Measurements from ENCODE around the gene CNIH4.

The CNIH4 gene

DNA sequence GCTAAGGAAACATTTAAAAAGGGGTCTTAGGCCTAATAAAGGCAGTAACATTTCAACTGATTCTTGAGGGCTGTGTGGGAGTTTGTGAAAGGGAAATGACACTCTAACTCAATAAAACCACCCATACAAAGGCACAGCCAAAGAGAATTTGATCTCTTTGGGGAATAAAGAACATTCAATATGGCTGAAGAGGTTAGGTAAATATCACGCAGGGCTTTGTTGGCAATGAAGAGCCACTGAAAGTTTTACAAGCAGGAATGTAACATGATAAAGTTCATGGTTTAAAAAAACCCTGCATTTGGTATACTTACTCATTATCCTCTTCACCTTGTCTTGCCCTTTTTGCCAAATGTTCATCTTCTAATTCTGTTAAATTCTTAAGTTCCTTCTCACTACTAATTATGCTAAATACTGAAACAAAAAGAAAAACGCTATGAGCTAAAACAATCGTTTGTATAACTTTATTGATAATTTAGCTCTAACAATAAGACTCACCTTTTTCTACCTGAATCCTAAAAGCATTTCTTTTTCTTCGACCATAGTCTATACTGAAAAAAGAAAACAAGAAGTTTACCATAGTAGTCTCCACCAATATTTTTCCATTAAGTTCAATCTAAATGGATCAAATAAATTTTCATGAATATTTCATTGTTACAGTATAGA, 39.2 kb upstream of the CNIH4 start:
- no peaks in the 10 kb centered on the region for H3K4me1 ChIP-seq (ENCODE audit: control insufficient read depth in 2 of 2, insufficient read depth in 1 of 2, low read depth in 1 of 2, low read length in 2 of 2)
- no peak overlapping the region for H2AK5ac ChIP-seq (ENCODE audit: low read depth, low read length)
- no peak overlapping the region for H2BK12ac ChIP-seq (ENCODE audit: low read length)
- no peak overlapping the region for H4K91ac ChIP-seq (ENCODE audit: low read depth, low read length, poor library complexity)
- H2AFZ ChIP-seq (ENCODE audit: low read length), result no peak overlapping the region
- DNase-seq (ENCODE audit: low spot score), result no peak
- H3K27me3 ChIP-seq (ENCODE audit: control insufficient read depth in 3 of 3, insufficient read depth in 3 of 3, low read depth in 1 of 3, low read length in 3 of 3), result no peaks in the 10 kb centered on the region
- H3K4ac ChIP-seq (ENCODE audit: low read length), result no peak overlapping the region
- no peaks in the 10 kb centered on the region for H3K9me3 ChIP-seq (replicated peaks in 1 of 2; ENCODE audit: control insufficient read depth in 2 of 2, insufficient read depth in 1 of 2, low read depth in 1 of 2, low read length in 2 of 2)
- no peak overlapping the region for H3K23ac ChIP-seq (ENCODE audit: low read depth, low read length, poor library complexity)
- H3K79me1 ChIP-seq (ENCODE audit: low read depth, low read length), result no peaks in the 10 kb centered on the region
- H3K14ac ChIP-seq (ENCODE audit: low read length), result no peak overlapping the region
- peaks cover 2 to 59% of the 10 kb centered on the region in 2 donors for H3K36me3 ChIP-seq (replicated peaks in 1 of 2; ENCODE audit: control insufficient read depth in 2 of 2, insufficient read depth in 2 of 2, low read length in 2 of 2)
- no peak overlapping the region for H4K8ac ChIP-seq (ENCODE audit: low read depth, low read length)
- H2BK120ac ChIP-seq (ENCODE audit: low read depth, low read length), result no peak overlapping the region
- no peak overlapping the region for H3K18ac ChIP-seq (ENCODE audit: low read length)
- H3K4me2 ChIP-seq (ENCODE audit: insufficient read depth, low read length, poor library complexity, severe bottlenecking), result no peak overlapping the region
- H3K9ac ChIP-seq (ENCODE audit: low read depth, low read length, poor library complexity), result no peak overlapping the region
- no peak overlapping the region for H3K27ac ChIP-seq (replicated peaks; ENCODE audit: low read length)
- no CpG with 5 or more reads among the region's 4 CpGs for WGBS, 2 donors (ENCODE audit: extremely low coverage in 2 of 2, insufficient read length in 2 of 2, insufficient replicate concordance in 1 of 2)
- no peak overlapping the region for H3K4me3 ChIP-seq (ENCODE audit: low read length in 2 of 2)
- no peak overlapping the region for H2BK15ac ChIP-seq (ENCODE audit: low read length)
- no peak overlapping the region for H2BK5ac ChIP-seq (ENCODE audit: low read length)

DNA sequence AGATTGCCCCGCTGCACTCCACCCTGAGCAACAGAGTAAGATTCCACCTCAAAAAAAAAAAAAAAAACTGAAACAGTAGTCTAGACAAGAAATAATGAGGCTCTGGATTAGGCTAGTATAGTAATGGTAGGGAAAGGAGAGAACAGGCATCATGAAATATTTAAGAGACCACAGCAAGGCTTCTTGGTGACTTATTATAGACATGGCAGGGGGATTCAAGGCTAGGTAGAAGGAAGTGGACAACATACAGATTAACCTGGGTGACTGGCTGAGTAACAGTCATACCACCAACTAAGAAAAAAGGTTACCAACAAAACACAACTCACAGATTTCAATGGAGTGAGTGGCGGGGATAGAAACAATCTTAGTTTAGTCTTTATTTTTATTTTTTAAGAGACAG, 35.0 kb upstream of the CNIH4 start:
- no peak overlapping the region for H2BK120ac ChIP-seq (ENCODE audit: low read depth, low read length)
- no peak overlapping the region for H2AK5ac ChIP-seq (ENCODE audit: low read depth, low read length)
- H2AFZ ChIP-seq (ENCODE audit: low read length), result no peak overlapping the region
- H3K36me3 ChIP-seq (replicated peaks in 1 of 2; ENCODE audit: control insufficient read depth in 2 of 2, insufficient read depth in 2 of 2, low read length in 2 of 2), result peaks cover 0 to 39% of the 10 kb centered on the region in 2 donors
- H3K4me1 ChIP-seq (ENCODE audit: control insufficient read depth in 2 of 2, insufficient read depth in 1 of 2, low read depth in 1 of 2, low read length in 2 of 2), result no peaks in the 10 kb centered on the region
- H4K91ac ChIP-seq (ENCODE audit: low read depth, low read length, poor library complexity), result no peak overlapping the region
- no peak overlapping the region for H3K27ac ChIP-seq (replicated peaks; ENCODE audit: low read length)
- H3K4me3 ChIP-seq (ENCODE audit: low read length in 2 of 2), result no peak overlapping the region
- H2BK12ac ChIP-seq (ENCODE audit: low read length), result no peak overlapping the region
- H3K14ac ChIP-seq (ENCODE audit: low read length), result no peak overlapping the region
- H3K27me3 ChIP-seq (ENCODE audit: control insufficient read depth in 3 of 3, insufficient read depth in 3 of 3, low read depth in 1 of 3, low read length in 3 of 3), result no peaks in the 10 kb centered on the region
- no peak for DNase-seq (ENCODE audit: low spot score)
- H3K9ac ChIP-seq (ENCODE audit: low read depth, low read length, poor library complexity), result no peak overlapping the region
- H3K18ac ChIP-seq (ENCODE audit: low read length), result no peak overlapping the region
- no peak overlapping the region for H3K4me2 ChIP-seq (ENCODE audit: insufficient read depth, low read length, poor library complexity, severe bottlenecking)
- H3K23ac ChIP-seq (ENCODE audit: low read depth, low read length, poor library complexity), result no peak overlapping the region
- H2BK15ac ChIP-seq (ENCODE audit: low read length), result no peak overlapping the region
- H3K4ac ChIP-seq (ENCODE audit: low read length), result no peak overlapping the region
- no peaks in the 10 kb centered on the region for H3K79me1 ChIP-seq (ENCODE audit: low read depth, low read length)
- H3K9me3 ChIP-seq (replicated peaks in 1 of 2; ENCODE audit: control insufficient read depth in 2 of 2, insufficient read depth in 1 of 2, low read depth in 1 of 2, low read length in 2 of 2), result no peaks in the 10 kb centered on the region
- no CpG with 5 or more reads among the region's 2 CpGs for WGBS, 2 donors (ENCODE audit: extremely low coverage in 2 of 2, insufficient read length in 2 of 2, insufficient replicate concordance in 1 of 2)
- H2BK5ac ChIP-seq (ENCODE audit: low read length), result no peak overlapping the region
- H4K8ac ChIP-seq (ENCODE audit: low read depth, low read length), result no peak overlapping the region

DNA sequence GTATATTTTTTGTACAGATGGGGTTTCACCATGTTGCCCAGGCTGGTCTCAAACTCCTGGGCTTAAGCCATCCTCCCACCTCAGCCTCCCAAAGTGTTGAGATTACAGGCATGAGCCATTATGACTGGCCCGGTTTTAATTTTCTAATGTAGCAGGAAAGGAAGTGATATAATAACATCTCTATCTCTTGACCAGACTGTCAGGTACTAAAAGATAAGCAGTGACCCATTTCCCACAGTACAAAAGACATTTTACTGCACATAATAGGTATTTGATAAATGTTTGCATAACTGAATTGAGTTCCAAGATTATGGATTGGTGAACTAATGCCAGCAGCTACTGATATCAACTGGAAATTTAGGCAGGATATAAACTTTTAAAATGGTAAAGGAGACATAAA, 30.7 kb upstream of the CNIH4 start:
- peaks cover 4% of the 10 kb centered on the region for H3K79me1 ChIP-seq (ENCODE audit: low read depth, low read length)
- H3K4me1 ChIP-seq (ENCODE audit: control insufficient read depth in 2 of 2, insufficient read depth in 1 of 2, low read depth in 1 of 2, low read length in 2 of 2), result no peaks in the 10 kb centered on the region
- no peak overlapping the region for H2BK15ac ChIP-seq (ENCODE audit: low read length)
- H3K4me2 ChIP-seq (ENCODE audit: insufficient read depth, low read length, poor library complexity, severe bottlenecking), result no peak overlapping the region
- H3K9me3 ChIP-seq (replicated peaks in 1 of 2; ENCODE audit: control insufficient read depth in 2 of 2, insufficient read depth in 1 of 2, low read depth in 1 of 2, low read length in 2 of 2), result no peaks in the 10 kb centered on the region
- H4K8ac ChIP-seq (ENCODE audit: low read depth, low read length), result no peak overlapping the region
- H2BK5ac ChIP-seq (ENCODE audit: low read length), result no peak overlapping the region
- H3K4me3 ChIP-seq (ENCODE audit: low read length in 2 of 2), result no peak overlapping the region
- H2AK5ac ChIP-seq (ENCODE audit: low read depth, low read length), result no peak overlapping the region
- H3K36me3 ChIP-seq (replicated peaks in 1 of 2; ENCODE audit: control insufficient read depth in 2 of 2, insufficient read depth in 2 of 2, low read length in 2 of 2), result peaks cover 0 to 38% of the 10 kb centered on the region in 2 donors
- no peak overlapping the region for H2BK12ac ChIP-seq (ENCODE audit: low read length)
- H3K14ac ChIP-seq (ENCODE audit: low read length), result no peak overlapping the region
- no peaks in the 10 kb centered on the region for H3K27me3 ChIP-seq (ENCODE audit: control insufficient read depth in 3 of 3, insufficient read depth in 3 of 3, low read depth in 1 of 3, low read length in 3 of 3)
- H4K91ac ChIP-seq (ENCODE audit: low read depth, low read length, poor library complexity), result no peak overlapping the region
- no peak overlapping the region for H3K23ac ChIP-seq (ENCODE audit: low read depth, low read length, poor library complexity)
- no peak overlapping the region for H2BK120ac ChIP-seq (ENCODE audit: low read depth, low read length)
- no peak overlapping the region for H3K4ac ChIP-seq (ENCODE audit: low read length)
- no CpG with 5 or more reads among the region's 1 CpG for WGBS, 2 donors (ENCODE audit: extremely low coverage in 2 of 2, insufficient read length in 2 of 2, insufficient replicate concordance in 1 of 2)
- H3K9ac ChIP-seq (ENCODE audit: low read depth, low read length, poor library complexity), result no peak overlapping the region
- H3K27ac ChIP-seq (replicated peaks; ENCODE audit: low read length), result no peak overlapping the region
- no peak for DNase-seq (ENCODE audit: low spot score)
- H2AFZ ChIP-seq (ENCODE audit: low read length), result no peak overlapping the region
- no peak overlapping the region for H3K18ac ChIP-seq (ENCODE audit: low read length)

DNA sequence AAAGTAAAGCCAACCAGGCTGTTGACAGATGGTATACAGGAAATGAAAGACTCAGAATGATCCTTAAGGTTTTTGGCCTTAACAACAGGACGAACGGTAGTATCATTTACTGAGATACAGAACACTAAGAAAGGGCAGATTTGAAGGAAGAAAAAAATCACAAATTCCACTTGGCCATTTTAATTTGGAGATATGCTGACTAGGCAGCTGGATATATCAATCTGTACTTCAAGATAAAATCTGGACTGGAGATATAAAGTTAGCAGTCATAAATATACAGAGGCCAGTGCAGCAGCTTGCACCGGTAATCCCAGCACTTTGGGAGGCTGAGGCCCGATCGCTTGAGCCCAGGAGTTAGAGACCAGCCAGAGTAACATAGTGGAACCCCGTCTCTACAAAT, 28.0 kb upstream of the CNIH4 start:
- H2BK12ac ChIP-seq (ENCODE audit: low read length), result no peak overlapping the region
- no peak overlapping the region for H3K14ac ChIP-seq (ENCODE audit: low read length)
- no CpG with 5 or more reads among the region's 6 CpGs for WGBS, 2 donors (ENCODE audit: extremely low coverage in 2 of 2, insufficient read length in 2 of 2, insufficient replicate concordance in 1 of 2)
- no peak overlapping the region for H3K27ac ChIP-seq (replicated peaks; ENCODE audit: low read length)
- peaks cover 4% of the 10 kb centered on the region for H3K79me1 ChIP-seq (ENCODE audit: low read depth, low read length)
- no peak overlapping the region for H2BK15ac ChIP-seq (ENCODE audit: low read length)
- no peak overlapping the region for H3K4me2 ChIP-seq (ENCODE audit: insufficient read depth, low read length, poor library complexity, severe bottlenecking)
- H2BK120ac ChIP-seq (ENCODE audit: low read depth, low read length), result no peak overlapping the region
- H3K4me1 ChIP-seq (ENCODE audit: control insufficient read depth in 2 of 2, insufficient read depth in 1 of 2, low read depth in 1 of 2, low read length in 2 of 2), result no peaks in the 10 kb centered on the region
- no peaks in the 10 kb centered on the region for H3K9me3 ChIP-seq (replicated peaks in 1 of 2; ENCODE audit: control insufficient read depth in 2 of 2, insufficient read depth in 1 of 2, low read depth in 1 of 2, low read length in 2 of 2)
- peaks cover 0 to 29% of the 10 kb centered on the region in 2 donors for H3K36me3 ChIP-seq (replicated peaks in 1 of 2; ENCODE audit: control insufficient read depth in 2 of 2, insufficient read depth in 2 of 2, low read length in 2 of 2)
- no peak overlapping the region for H2AFZ ChIP-seq (ENCODE audit: low read length)
- no peak for DNase-seq (ENCODE audit: low spot score)
- H3K4ac ChIP-seq (ENCODE audit: low read length), result no peak overlapping the region
- H3K23ac ChIP-seq (ENCODE audit: low read depth, low read length, poor library complexity), result no peak overlapping the region
- no peak overlapping the region for H4K91ac ChIP-seq (ENCODE audit: low read depth, low read length, poor library complexity)
- no peaks in the 10 kb centered on the region for H3K27me3 ChIP-seq (ENCODE audit: control insufficient read depth in 3 of 3, insufficient read depth in 3 of 3, low read depth in 1 of 3, low read length in 3 of 3)
- no peak overlapping the region for H3K9ac ChIP-seq (ENCODE audit: low read depth, low read length, poor library complexity)
- H2BK5ac ChIP-seq (ENCODE audit: low read length), result no peak overlapping the region
- H3K4me3 ChIP-seq (ENCODE audit: low read length in 2 of 2), result peak overlapping the region in 1 of 2 donors; percentile 80
- no peak overlapping the region for H3K18ac ChIP-seq (ENCODE audit: low read length)
- no peak overlapping the region for H4K8ac ChIP-seq (ENCODE audit: low read depth, low read length)
- no peak overlapping the region for H2AK5ac ChIP-seq (ENCODE audit: low read depth, low read length)

Data from neuronal stem cell (in vitro differentiated cells).